ENCODE measurements around the gene ANO1. TPM values are rescaled to one million over a fixed set of nuclear protein-coding genes. Genes with fewer than 3 reads are reported as not detected.

The ANO1 gene
- total RNA-seq, 1 donor from 2014 or later: 0.14 TPM

DNA sequence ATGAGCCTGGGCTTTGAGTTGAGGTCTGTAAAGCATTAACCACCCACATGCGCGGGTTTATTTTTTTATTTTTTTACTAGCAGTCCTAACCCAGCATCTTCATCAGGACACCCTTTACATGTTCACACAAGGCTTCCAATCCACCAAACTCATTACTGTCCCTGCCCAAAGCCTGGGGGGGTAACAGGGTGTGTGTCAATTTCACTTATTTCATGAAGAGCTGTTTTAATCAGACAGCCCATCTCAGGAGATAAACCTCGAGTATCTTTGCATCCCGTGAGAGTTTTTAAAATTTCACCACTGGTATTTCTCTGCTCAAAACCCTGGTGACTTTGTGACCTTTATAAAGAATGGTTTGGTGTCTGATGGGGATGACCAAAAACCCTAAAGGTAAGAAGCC is 45.6 kb downstream of the ANO1 start:
- FAIRE-seq (no peak), DNase-seq (ENCODE audit: low read depth) (no peak)
- H4K20me1 ChIP-seq (ENCODE audit: insufficient read depth, low read length): no peaks in the 10 kb centered on the region
- no peak overlapping the region for H3K4me2 ChIP-seq (ENCODE audit: low read length)
- H3K9me3 ChIP-seq (ENCODE audit: insufficient read depth, low read depth, low read length): no peaks in the 10 kb centered on the region
- no peaks in the 10 kb centered on the region for H3K36me3 ChIP-seq (ENCODE audit: insufficient read depth, low read length)
- Mint-ChIP-seq H3K27ac (ENCODE audit: unreplicated experiment) (no peak overlapping the region), H3K36me3 (ENCODE audit: low read depth, unreplicated experiment) (no peaks in the 10 kb centered on the region), H3K4me1 (ENCODE audit: low read depth, unreplicated experiment) (peaks cover 7% of the 10 kb centered on the region), H3K4me3 (ENCODE audit: unreplicated experiment) (no peak overlapping the region), H3K9me3 (ENCODE audit: unreplicated experiment) (peaks cover 8% of the 10 kb centered on the region), H3K27me3 (ENCODE audit: low read depth, unreplicated experiment) (peaks cover 43% of the 10 kb centered on the region)
- no peak overlapping the region for H3K9ac ChIP-seq (ENCODE audit: low read length)
- peaks cover 14% of the 10 kb centered on the region for H3K4me1 ChIP-seq (ENCODE audit: insufficient read depth, low read length)
- H3K79me2 ChIP-seq (ENCODE audit: insufficient read depth, low read length): no peaks in the 10 kb centered on the region
- no peak overlapping the region for H2AFZ ChIP-seq (ENCODE audit: low read depth, low read length)
- no peak overlapping the region for H3K4me3 ChIP-seq (ENCODE audit: insufficient read depth, low read depth, low read length)
- no peak overlapping the region for H3K27ac ChIP-seq (ENCODE audit: low read depth, low read length)
- H3K27me3 ChIP-seq (ENCODE audit: insufficient read depth, low read length): no peaks in the 10 kb centered on the region
- TF ChIP-seq EZH2 (IDR thresholded peaks at IDR 0.05; ENCODE audit: insufficient read depth, low read length): no peak
- TF ChIP-seq, protein P1, sequence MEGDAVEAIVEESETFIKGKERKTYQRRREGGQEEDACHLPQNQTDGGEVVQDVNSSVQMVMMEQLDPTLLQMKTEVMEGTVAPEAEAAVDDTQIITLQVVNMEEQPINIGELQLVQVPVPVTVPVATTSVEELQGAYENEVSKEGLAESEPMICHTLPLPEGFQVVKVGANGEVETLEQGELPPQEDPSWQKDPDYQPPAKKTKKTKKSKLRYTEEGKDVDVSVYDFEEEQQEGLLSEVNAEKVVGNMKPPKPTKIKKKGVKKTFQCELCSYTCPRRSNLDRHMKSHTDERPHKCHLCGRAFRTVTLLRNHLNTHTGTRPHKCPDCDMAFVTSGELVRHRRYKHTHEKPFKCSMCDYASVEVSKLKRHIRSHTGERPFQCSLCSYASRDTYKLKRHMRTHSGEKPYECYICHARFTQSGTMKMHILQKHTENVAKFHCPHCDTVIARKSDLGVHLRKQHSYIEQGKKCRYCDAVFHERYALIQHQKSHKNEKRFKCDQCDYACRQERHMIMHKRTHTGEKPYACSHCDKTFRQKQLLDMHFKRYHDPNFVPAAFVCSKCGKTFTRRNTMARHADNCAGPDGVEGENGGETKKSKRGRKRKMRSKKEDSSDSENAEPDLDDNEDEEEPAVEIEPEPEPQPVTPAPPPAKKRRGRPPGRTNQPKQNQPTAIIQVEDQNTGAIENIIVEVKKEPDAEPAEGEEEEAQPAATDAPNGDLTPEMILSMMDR (IDR thresholded peaks at IDR 0.05; ENCODE audit: insufficient read depth, low read depth, low read length): no peak

GRCh38 chr11:70124321-70125000 is 46.3 kb downstream of the ANO1 start:
- Mint-ChIP-seq H3K36me3 (ENCODE audit: low read depth, unreplicated experiment) (no peaks in the 10 kb centered on the region), H3K27ac (ENCODE audit: unreplicated experiment) (no peak overlapping the region)
- DNase-seq (ENCODE audit: low read depth): no peak

More at GRCh38 chr11:70124321-70125000, 46.3 kb downstream of the ANO1 start:
- H3K36me3 ChIP-seq (ENCODE audit: insufficient read depth, low read length): no peaks in the 10 kb centered on the region
- FAIRE-seq: no peak
- H3K27ac ChIP-seq (ENCODE audit: low read depth, low read length): no peak overlapping the region
- H3K9me3 ChIP-seq (ENCODE audit: insufficient read depth, low read depth, low read length): no peaks in the 10 kb centered on the region
- Mint-ChIP-seq H3K4me1 (ENCODE audit: low read depth, unreplicated experiment) (peaks cover 7% of the 10 kb centered on the region), H3K9me3 (ENCODE audit: unreplicated experiment) (peaks cover 6% of the 10 kb centered on the region), H3K27me3 (ENCODE audit: low read depth, unreplicated experiment) (peaks cover 43% of the 10 kb centered on the region), H3K4me3 (ENCODE audit: unreplicated experiment) (no peak overlapping the region)
- no peak overlapping the region for H3K9ac ChIP-seq (ENCODE audit: low read length)
- no peaks in the 10 kb centered on the region for H3K79me2 ChIP-seq (ENCODE audit: insufficient read depth, low read length)
- H3K4me1 ChIP-seq (ENCODE audit: insufficient read depth, low read length): peaks cover 18% of the 10 kb centered on the region
- H3K4me3 ChIP-seq (ENCODE audit: insufficient read depth, low read depth, low read length): no peak overlapping the region
- no peak overlapping the region for H2AFZ ChIP-seq (ENCODE audit: low read depth, low read length)
- H3K27me3 ChIP-seq (ENCODE audit: insufficient read depth, low read length): no peaks in the 10 kb centered on the region
- no peak for TF ChIP-seq EZH2 (IDR thresholded peaks at IDR 0.05; ENCODE audit: insufficient read depth, low read length)
- TF ChIP-seq, protein P1 (IDR thresholded peaks at IDR 0.05; ENCODE audit: insufficient read depth, low read depth, low read length): no peak
- H4K20me1 ChIP-seq (ENCODE audit: insufficient read depth, low read length): no peaks in the 10 kb centered on the region
- no peak overlapping the region for H3K4me2 ChIP-seq (ENCODE audit: low read length)
